ENCODE measurements around the gene C16orf82. TPM values are rescaled to one million over a fixed set of nuclear protein-coding genes. Genes with fewer than 3 reads are reported as not detected.
A peak's percentile ranks its signal among the peaks of the same experiment; 100 is the strongest.
"Not testable (repeated sequence)": the region's sequence is repeated elsewhere in the genome, so short reads cannot be mapped to it uniquely, and the experiment has no call there.

The C16orf82 gene
- total RNA-seq, 1 donor: not detected

- no peak for TF ChIP-seq CTCF (IDR thresholded peaks at IDR 0.05; ENCODE audit: insufficient read depth, low read length)
- no peak for DNase-seq (ENCODE audit: low read depth)
- no peak overlapping the region for H3K4me3 ChIP-seq (ENCODE audit: low read depth, low read length)
Measured at GRCh38 chr16:27084307-27085028, 17.7 kb downstream of the C16orf82 start.

GRCh38 chr16:27085182-27085581, 18.5 kb downstream of the C16orf82 start:
- no peak for TF ChIP-seq CTCF (IDR thresholded peaks at IDR 0.05; ENCODE audit: insufficient read depth, low read length)
- H3K4me3 ChIP-seq (ENCODE audit: low read depth, low read length): no peak overlapping the region
- DNase-seq (ENCODE audit: low read depth): no peak

- H3K4me3 ChIP-seq (ENCODE audit: low read depth, low read length); DNase-seq (ENCODE audit: low read depth): not testable (repeated sequence)
Measured at GRCh38 chr16:27086031-27086430, 19.3 kb downstream of the C16orf82 start.

DNA sequence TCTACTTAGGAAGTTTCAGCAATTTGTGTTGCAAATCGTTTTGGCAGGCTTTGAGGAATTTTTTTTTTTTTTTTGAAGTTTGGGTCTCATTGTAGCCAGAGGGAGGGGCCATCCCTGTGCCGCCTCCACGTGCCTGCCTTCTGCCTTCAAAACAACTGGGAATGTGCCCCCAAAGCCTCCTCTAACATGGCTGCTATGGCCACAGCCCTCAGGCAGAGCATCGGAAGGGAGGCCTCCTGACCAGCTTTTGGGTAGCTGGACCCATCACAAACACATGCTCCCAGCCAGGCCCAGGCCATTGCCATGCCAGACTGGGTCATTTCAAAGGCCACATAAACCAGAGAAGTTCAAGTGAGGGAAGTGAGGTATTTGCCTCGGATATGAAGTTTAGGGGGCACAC, 21.5 kb downstream of the C16orf82 start:
- no peak overlapping the region for H3K4me3 ChIP-seq (ENCODE audit: low read depth, low read length)
- no peak for TF ChIP-seq CTCF (IDR thresholded peaks at IDR 0.05; ENCODE audit: insufficient read depth, low read length)
- no peak for DNase-seq (ENCODE audit: low read depth)

- TF ChIP-seq CTCF (IDR thresholded peaks at IDR 0.05; ENCODE audit: insufficient read depth, low read length): no peak
- no peak for DNase-seq (ENCODE audit: low read depth)
Measured at GRCh38 chr16:27096375-27096774, 29.6 kb downstream of the C16orf82 start.

DNA sequence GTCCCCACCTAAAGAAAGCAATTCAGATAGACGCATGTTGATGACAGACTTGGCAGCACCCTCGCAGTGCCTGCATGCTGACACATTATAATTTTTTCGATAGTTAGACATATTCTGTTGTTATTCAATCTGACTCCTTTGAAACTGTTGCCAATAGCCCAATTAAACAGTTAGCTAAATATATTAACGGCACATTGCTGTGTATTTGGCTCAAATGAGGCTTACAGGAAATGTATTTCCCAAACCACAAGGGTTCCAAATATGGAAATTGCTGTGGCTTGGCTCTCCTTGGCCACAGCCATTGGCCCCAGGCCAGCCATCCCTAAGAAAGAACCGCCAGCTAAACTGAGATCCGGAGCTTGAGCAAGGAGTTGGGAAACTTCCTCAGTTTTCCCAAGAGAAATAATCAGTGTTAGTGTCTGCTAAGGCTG, 31.1 kb downstream of the C16orf82 start:
- peak; percentile 77 for DNase-seq (ENCODE audit: low read depth)
- TF ChIP-seq CTCF (IDR thresholded peaks at IDR 0.05; ENCODE audit: insufficient read depth, low read length): no peak
- H3K4me3 ChIP-seq (ENCODE audit: low read depth, low read length): no peak overlapping the region

More at GRCh38 chr16:27096375-27096774, 29.6 kb downstream of the C16orf82 start:
- no peak overlapping the region for H3K4me3 ChIP-seq (ENCODE audit: low read depth, low read length)

GRCh38 chr16:27098366-27099049, 31.8 kb downstream of the C16orf82 start:
- H3K4me3 ChIP-seq (ENCODE audit: low read depth, low read length): no peak overlapping the region
- DNase-seq (ENCODE audit: low read depth): no peak
- TF ChIP-seq CTCF (IDR thresholded peaks at IDR 0.05; ENCODE audit: insufficient read depth, low read length): no peak

Data from fibroblast of the aortic adventitia (primary cell).